NB4 (cell line): ENCODE measurements around the gene ADAMTS3.

Experiments used
- CTCF ChIP-seq: IDR thresholded peaks from one replicate; pipeline ENCODE4 v1.5.1; 2012; ENCODE audit warnings: low read depth, low read length
- MAX ChIP-seq: IDR thresholded peaks from 2 replicates; pipeline ENCODE4 v1.6.1; 2011; ENCODE audit warnings: low read depth, low read length
- MYC ChIP-seq: IDR thresholded peaks from 2 replicates; pipeline ENCODE4 v1.6.1; 2011; ENCODE audit warnings: low read depth, low read length
- POLR2A ChIP-seq: IDR thresholded peaks from 2 replicates; pipeline ENCODE4 v1.6.1; 2011; ENCODE audit warnings: mild to moderate bottlenecking; ENCODE audit not compliant: insufficient read length; ENCODE audit errors: extremely low read depth

- TF ChIP-seq CTCF (no peak), POLR2A (no peak), MYC (no peak), MAX (no peak)
Observed at GRCh38 chr4:72429397-72429889, 139.6 kb downstream of the ADAMTS3 start.
